ENCODE results near the gene CDKAL1.

DNA sequence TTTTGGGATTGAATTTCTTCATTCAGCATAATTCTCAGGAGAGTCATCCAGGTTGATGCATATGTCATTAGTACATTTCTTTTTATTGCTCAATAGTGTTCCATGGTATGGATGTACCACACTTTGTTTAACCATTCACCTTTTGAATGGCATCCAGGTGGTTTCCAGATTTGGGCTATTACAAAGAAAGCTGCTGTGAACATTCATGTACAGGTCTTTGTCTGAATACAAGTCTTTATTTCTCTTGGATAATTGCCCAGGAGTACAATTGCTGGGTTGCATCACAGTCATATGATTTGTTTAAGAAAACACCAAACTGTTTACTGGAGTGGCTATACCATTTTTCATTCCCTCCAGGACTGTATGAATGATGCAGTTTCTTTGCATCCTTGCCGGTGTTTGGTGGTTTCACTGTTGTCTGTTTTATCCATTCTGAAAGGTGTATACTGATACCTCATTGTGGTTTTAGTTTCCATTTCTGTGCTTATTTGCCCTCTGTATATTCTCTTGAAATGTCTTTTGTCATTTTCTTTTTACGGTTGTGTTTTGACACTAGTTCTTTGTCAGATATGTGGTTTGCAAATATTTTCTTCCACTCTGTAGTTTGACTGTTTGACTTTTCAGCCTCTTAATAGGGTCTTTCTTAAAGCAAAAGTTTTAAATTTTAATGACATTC is 8.8 kb downstream of the CDKAL1 start:
- TF ChIP-seq POLR2AphosphoS5 (IDR thresholded peaks at IDR 0.05; ENCODE audit: low read depth, low read length) (no peak), TAF1 (IDR thresholded peaks at IDR 0.05; ENCODE audit: low read depth, low read length) (no peak), POLR2A (IDR thresholded peaks at IDR 0.05; ENCODE audit: low read depth, low read length) (no peak), PAX5 (IDR thresholded peaks at IDR 0.05; ENCODE audit: insufficient read depth, low read length, severe bottlenecking) (no peak), POU2F2 (IDR thresholded peaks at IDR 0.05; ENCODE audit: low read depth, low read length) (no peak)
